ENCODE measurements around the gene ODC1.

The ODC1 gene

GRCh38 chr2:10433264-10433946 lies 14.7 kb downstream of the ODC1 start:
- DNase-seq, result no peak

DNA sequence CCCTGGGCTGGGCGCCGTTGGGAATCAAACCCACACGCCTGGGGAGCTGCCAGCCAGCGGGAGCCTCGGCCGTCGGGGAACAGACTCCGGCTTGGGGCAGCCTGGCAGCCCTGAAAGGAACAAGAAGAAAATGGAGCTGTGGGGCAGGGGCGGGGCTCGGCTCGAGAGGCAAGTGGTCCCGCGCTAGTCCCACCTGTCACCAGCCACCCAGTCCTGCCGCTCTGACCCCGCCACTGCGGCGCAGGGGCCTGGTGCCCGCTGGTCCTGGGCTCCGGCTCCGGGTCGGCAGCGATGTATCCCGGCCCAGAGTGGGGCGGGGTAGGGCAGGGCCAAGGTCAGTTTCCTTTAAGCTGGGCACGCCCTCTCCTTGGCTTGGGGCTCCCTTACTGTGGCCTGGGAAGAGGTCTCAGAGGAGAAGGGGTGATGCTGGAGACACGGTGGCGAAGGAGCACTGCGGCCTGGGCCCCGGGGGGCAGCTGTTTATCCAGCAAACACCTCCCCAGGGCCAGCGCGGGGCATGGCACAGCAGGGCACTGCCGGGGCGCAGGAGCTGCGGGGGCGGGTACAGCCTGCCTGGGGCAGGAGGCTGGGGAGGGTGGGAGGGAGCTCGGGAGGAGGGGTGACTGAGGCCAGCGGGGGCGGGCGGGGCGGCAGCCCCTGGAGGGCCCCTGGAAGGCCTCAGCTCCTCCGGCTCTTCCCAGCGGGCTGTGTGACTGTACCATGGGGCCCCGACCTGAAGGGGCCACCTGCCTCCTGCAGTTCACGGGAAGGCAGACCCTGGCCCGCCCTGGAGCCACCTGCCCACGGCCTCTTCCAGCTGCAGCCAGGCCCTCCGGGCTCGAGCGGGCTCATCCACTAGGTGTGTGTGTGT lies 15.6 kb downstream of the ODC1 start:
- no peak for DNase-seq

GRCh38 chr2:10431797-10432196 lies 16.3 kb downstream of the ODC1 start:
- DNase-seq, result no peak

- DNase-seq, result no peak
Measured at GRCh38 chr2:10430886-10431622, 17.1 kb downstream of the ODC1 start.

DNA sequence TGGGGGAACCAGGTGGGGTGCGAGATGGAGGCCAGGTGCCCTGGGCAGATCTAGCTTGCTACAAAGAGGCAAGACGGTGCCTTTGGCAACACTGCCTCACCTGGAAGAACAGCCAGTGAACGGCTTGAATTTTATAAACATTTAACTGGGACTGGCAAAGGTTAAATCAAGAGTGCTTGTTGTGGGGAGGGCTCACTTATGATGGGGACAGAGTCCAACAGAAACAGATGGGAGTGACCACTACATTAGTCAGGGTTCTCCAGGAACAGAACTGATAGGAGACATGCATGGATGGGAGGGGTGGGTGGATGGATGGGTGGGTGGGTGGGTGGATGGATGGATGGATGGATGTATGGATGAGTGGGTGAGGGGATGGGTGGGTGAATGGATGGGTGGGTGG lies 19.2 kb downstream of the ODC1 start:
- no peak for DNase-seq

- DNase-seq, result no peak
Measured at GRCh38 chr2:10428355-10428754, 19.8 kb downstream of the ODC1 start.

DNA sequence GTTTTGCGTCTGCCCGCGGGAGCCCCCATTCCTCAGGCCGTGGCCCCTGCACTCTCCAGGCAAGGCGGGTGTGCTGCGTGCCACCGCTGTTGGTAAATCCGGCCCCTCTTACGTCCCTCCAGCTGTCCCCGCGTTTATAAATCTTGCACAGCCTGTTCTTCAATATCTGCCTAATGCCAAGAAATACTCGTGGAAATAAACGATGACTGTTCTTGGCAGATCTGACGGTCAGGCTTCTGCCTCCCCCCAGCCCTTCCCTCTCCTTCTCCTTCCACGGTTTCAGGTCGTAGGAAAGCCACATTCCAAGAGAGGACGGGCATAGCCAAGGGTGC lies 20.5 kb downstream of the ODC1 start:
- no peak for DNase-seq

DNA sequence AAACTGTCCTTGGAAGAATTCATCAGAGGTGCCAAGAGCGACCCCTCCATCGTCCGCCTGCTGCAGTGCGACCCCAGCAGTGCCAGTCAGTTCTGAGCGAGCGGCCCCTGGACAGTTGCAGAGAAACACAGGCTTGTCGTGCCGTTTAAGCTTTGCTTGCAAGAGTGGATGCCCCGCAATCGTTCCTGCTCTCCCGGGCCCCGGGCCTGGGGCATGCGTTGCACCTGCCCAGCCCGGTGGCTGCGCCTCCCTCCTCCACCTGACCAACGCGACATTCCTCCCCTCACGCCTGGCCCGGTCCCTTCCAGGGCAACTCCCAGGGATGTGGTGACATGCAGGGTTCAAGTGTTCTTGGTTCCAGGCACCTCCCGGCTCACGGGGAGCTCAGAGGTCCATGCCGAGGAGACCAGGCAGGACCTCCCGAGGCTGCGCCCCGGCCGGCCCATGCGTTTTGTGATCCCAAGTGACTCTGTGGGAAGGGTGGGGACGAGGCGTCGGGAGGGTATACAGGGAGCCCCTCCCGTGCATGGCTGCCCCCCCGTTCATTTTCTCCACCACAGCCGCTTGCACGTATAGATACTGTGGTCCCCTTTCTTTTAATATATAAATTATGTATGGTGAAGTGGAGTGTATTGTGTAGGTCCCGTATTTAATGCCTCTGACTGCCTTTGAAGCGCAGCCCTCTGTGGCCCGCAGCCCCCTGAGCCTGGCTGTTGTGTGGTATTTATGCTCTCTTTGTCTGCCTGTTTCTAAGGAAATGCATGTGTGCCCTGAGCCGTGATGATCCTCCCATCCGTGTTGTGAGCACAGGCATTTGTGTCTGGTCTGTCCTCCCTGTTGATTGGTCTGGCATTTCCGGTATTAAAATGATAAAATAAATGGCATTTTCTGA lies 21.2 kb downstream of the ODC1 start:
- DNase-seq, result no peak

DNA sequence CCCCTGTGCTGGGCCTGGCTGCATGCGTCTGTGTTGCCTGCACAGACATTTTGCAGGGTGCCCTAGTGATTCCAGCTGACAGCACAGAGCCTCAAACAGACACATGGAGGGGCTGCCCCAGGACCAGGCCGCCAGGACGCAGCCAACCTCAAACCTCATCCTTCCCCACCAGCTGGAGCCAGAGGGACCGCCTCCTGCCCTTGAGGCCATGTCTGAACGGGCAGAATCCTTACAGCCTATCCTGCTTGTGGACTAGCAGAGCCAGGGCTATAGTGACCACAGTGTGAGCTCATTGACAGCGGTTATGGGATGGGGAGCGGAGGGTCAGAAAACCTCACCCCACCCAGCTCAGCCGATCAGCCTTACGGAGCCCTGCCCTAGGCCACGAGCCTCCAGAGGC lies 22.4 kb downstream of the ODC1 start:
- DNase-seq, result no peak

DNA sequence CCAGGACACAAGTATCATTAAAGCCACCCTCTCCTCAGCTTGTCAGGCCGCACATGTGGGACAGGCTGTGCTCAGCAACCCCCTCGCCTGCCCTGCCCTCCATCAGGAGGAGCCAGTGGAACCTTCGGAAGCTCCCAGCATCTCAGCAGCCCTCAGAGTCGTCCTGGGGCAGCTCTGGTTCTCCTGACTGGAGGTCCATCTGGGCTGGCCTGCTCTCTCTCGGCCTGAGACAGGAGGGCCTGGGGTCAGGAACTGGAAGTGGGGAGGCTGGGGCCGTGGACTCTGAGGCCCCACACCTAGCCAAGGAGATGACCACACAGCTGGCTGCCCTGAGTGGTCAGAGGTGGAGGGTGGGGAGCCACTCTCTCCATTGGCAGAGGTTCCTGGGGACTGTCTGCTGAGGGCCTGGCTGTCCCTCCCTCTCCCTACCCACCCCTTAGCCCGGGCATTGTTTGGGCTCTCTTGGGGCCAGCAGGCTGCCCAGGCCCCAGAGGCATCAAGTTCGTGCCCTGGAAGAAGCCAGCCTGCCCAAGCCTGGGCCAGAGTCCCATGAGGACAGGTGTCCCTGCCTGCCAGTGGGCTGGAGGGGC lies 23.1 kb downstream of the ODC1 start:
- no peak for DNase-seq

DNA sequence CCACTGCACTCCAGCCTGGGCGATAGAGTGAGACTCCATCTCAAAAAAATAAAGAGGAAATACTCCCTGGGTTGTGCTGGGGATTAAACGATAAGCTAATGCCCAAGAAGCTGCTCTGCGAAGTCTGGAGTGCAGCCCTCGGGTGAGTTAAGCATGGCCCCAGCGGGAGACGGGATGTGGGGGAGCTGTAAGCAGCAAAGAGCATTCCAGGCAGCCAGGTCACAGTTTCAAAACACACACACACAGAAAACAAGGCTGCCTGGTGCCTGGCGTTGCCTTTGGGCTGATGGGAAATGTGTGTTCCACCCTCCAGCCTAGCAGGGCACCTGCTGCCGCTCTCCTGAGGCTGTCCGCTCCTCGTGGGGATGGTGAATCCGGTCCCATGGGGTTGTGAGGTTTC lies 24.1 kb downstream of the ODC1 start:
- DNase-seq, result peak; percentile 91

DNA sequence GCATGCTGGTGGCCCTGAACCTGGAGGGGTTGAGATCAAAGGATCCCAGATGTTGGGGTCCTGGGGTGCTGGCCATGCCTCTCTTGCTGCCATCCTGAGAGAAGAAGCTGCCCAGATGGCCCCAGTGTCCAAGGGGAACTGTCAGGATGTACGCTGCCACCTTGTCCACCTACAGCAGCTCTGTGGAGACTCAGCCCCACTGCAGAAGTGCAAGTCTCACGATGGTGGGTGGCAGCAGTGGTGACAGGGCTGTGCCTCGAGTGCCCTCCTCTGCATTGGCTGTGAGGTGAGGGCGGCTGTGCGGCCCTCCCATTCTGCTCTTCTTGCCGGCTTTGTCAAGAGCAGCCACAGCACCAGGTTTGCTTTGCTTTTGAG lies 24.7 kb downstream of the ODC1 start:
- no peak for DNase-seq

DNA sequence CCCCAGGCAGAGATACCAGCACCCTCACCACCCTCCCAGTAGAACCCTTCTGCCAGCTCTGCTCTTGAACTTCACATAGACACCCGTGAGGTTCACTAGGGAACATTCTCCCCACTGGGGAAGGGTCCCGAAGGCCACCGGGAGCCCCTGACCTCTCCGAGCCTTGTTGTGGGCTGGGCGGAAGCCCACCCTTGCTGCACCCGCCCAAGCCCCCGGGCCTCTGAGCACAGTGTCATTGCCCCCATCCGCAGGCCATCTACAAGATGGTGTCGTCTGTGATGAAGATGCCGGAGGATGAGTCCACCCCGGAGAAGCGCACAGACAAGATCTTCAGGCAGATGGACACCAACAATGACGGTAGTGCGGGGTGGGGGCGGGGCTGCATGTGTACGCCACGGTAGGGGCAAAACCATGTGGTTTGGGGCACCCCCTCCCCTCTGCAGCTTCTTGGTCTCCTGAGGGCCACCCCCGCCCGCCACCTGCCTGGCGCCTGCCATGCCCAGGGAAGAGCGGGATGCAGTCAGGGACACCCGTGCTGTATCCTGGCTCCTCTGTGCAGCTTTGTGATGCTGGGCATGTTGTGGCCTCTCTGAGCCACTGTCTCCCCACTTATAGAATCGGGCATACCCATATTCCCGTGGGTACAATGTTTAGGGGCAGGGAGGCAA lies 25.3 kb downstream of the ODC1 start:
- no peak for DNase-seq

- no peak for DNase-seq
Measured at GRCh38 chr2:10422251-10422650, 25.9 kb downstream of the ODC1 start.

GRCh38 chr2:10419553-10420257 lies 28.4 kb downstream of the ODC1 start:
- no peak for DNase-seq

DNA sequence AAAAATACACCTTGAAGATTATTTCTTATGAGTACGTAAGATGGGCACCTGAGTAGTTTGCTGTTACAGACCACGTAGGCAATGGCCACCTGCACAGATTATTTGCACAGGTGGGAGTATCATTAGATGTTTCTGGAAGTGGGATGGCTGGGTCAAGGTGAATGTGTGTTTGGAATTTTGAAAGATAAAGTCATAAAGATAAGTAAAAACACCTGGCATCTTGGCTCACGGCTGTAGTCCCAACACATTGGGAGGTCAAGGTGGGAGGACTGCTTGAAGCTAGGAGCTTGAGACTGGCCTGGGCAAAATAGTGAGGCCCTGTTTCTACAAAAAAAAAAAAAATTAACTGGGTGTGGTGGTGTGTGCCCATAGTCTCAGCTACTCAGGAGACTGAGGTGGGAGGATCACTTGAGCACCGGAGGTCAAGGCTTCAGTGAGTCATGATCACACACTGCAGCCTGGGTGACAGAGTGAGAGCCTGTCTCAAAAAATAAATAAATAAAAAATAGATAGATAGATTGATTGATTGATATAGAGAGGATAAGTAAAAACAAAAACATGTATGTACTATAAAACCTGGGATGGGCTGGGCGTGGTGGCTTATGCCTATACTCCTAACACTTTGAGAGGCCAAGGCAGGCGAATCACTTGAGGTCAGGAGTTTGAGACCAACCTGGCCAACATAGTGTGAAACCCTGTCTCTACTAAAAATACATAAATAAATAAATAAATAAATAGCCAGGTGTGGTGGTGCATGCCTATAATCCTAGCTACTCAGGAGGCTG lies 30.4 kb downstream of the ODC1 start:
- no peak for DNase-seq

- no peak for DNase-seq
Measured at GRCh38 chr2:10415640-10416039, 32.5 kb downstream of the ODC1 start.

DNA sequence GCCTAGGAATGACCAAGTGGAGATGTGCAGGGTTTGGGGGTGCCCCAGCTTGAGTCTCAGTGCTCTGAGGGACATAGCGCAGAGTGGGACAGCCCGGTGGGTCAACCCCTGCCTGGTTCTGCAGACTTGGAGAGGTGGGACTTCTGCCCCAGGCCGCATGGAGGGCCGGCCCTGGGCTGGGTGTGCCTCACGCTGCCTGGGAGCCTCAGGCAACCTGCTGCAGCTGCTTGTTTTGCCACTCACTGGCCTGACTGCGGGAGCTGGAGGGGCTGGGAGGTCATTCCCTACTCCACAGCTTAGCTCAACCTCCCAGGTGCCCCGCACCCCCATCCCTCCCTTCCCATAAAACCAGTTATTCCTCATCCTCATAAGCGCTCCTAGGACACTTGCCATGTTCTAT lies 33.1 kb downstream of the ODC1 start:
- DNase-seq, result no peak

DNA sequence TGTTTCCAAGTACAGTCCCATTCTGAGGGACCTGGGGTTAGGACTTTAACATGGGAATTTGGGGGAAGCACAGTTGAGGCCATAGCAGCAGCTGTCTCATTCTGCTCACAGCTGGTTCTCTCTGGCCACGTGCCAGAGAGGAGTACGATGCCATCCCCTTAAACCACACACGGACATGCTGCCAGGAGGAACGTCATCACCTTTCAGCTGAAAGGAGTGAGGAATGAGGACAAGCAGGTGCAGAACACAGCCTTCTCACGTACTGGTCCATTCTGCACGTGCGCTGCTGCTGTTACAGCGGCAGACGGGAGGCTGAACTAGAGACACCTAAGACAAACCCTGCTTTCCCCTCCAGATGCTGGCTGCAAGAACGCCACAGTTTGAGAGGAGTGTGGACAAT lies 33.5 kb downstream of the ODC1 start:
- DNase-seq, result peak; percentile 32

DNA sequence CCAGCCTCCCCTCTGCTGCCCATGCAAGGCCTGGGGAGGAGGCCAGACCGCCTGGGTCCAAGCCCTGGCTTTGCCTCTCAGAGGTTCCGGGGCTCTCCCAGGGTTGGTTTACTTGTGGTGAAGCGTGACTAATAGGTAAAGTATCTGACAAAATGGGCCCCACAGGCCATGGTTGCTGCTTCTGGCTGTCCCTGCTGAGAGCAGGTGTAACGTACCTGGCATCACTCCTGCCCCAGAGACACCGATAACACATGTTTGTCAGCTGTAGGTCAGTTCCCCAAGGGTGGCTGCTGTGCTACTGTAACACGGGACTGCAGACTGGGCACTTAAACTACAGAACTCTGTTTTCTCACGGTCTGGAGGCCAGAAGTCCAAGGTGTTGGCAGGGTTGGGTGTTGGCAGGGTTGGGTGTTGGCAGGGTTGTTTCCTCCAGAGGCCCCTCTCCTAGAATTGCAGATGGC lies 34.1 kb downstream of the ODC1 start:
- DNase-seq, result peak; percentile 73

Data from NCI-H2107 (cell line).